ENCODE measurements around the gene ID2. TPM values are rescaled to one million over a fixed set of nuclear protein-coding genes. Genes with fewer than 3 reads are reported as not detected.

The ID2 gene
- total and polyA plus RNA-seq, 2 experiments from 2014 or later, result 612 to 910 TPM

- no peaks in the 10 kb centered on the region for H3K27me3 ChIP-seq
- H3K9me2 ChIP-seq (replicated peaks; ENCODE audit: insufficient read depth), result no peaks in the 10 kb centered on the region
- H3K9me3 ChIP-seq (ENCODE audit: low read depth), result no peaks in the 10 kb centered on the region
- H3K4me2 ChIP-seq, result peak overlapping the region; percentile 85
- H2AFZ ChIP-seq, result no peak overlapping the region
- TF ChIP-seq CTCF (IDR thresholded peaks at IDR 0.05; ENCODE audit: poor library complexity) (no peak), EZH2 (IDR thresholded peaks at IDR 0.05; ENCODE audit: borderline replicate concordance) (no peak), EZH2phosphoT487 (IDR thresholded peaks at IDR 0.05; ENCODE audit: low read depth, severe bottlenecking, unreplicated experiment) (no peak)
- H4K20me1 ChIP-seq (ENCODE audit: insufficient read depth, poor library complexity, severe bottlenecking), result peaks cover 20% of the 10 kb centered on the region
- H3K4me3 ChIP-seq, result peak overlapping the region; percentile 68
- H3K36me3 ChIP-seq (replicated peaks; ENCODE audit: insufficient read depth, low read depth), result no peaks in the 10 kb centered on the region
- peak overlapping the region; percentile 97 for H3K27ac ChIP-seq
- peaks cover 10% of the 10 kb centered on the region for H3K4me1 ChIP-seq (ENCODE audit: insufficient read depth)
- peaks cover 43% of the 10 kb centered on the region for H3K79me2 ChIP-seq
- DNase-seq (ENCODE audit: low spot score), result peak; percentile 49
- WGBS (ENCODE audit: low lambda C conversion rate, missing lambda C conversion rate), result 1% methylated on average over 30 of the region's 30 CpGs
These were observed 1.1 kb downstream of the ID2 start for GRCh38 chr2:8682719-8683667.

GRCh38 chr2:8684540-8684877, 2.7 kb downstream of the ID2 start:
- no peaks in the 10 kb centered on the region for H3K9me3 ChIP-seq (ENCODE audit: low read depth)
- no peak overlapping the region for H2AFZ ChIP-seq
- H3K4me3 ChIP-seq, result peak overlapping the region; percentile 68
- H4K20me1 ChIP-seq (ENCODE audit: insufficient read depth, poor library complexity, severe bottlenecking), result peaks cover 20% of the 10 kb centered on the region
- DNase-seq (ENCODE audit: low spot score), result no peak
- H3K4me2 ChIP-seq, result peak overlapping the region; percentile 85
- TF ChIP-seq EZH2phosphoT487 (IDR thresholded peaks at IDR 0.05; ENCODE audit: low read depth, severe bottlenecking, unreplicated experiment), result no peak
- TF ChIP-seq CTCF (IDR thresholded peaks at IDR 0.05; ENCODE audit: poor library complexity), result no peak
- TF ChIP-seq EZH2 (IDR thresholded peaks at IDR 0.05; ENCODE audit: borderline replicate concordance), result no peak
- H3K27ac ChIP-seq, result peak overlapping the region; percentile 97
- no peaks in the 10 kb centered on the region for H3K36me3 ChIP-seq (replicated peaks; ENCODE audit: insufficient read depth, low read depth)
- 2% methylated on average over 3 of the region's 3 CpGs for WGBS (ENCODE audit: low lambda C conversion rate, missing lambda C conversion rate)
- peaks cover 6% of the 10 kb centered on the region for H3K4me1 ChIP-seq (ENCODE audit: insufficient read depth)
- H3K27me3 ChIP-seq, result no peaks in the 10 kb centered on the region
- peaks cover 43% of the 10 kb centered on the region for H3K79me2 ChIP-seq
- H3K9me2 ChIP-seq (replicated peaks; ENCODE audit: insufficient read depth), result no peaks in the 10 kb centered on the region

- DNase-seq (ENCODE audit: low spot score), result peak; percentile 91
- Histone ChIP-seq H2AFZ (peak overlapping the region; percentile 18), H3K36me3 (replicated peaks; ENCODE audit: insufficient read depth, low read depth) (no peaks in the 10 kb centered on the region), H3K4me1 (ENCODE audit: insufficient read depth) (no peaks in the 10 kb centered on the region), H3K4me2 (peak overlapping the region; percentile 85), H3K9me3 (ENCODE audit: low read depth) (no peaks in the 10 kb centered on the region), H3K27ac (peak overlapping the region; percentile 97), H3K4me3 (peak overlapping the region; percentile 68), H3K27me3 (no peaks in the 10 kb centered on the region), H3K79me2 (peaks cover 43% of the 10 kb centered on the region), H4K20me1 (ENCODE audit: insufficient read depth, poor library complexity, severe bottlenecking) (peaks cover 20% of the 10 kb centered on the region), H3K9me2 (replicated peaks; ENCODE audit: insufficient read depth) (no peaks in the 10 kb centered on the region)
- WGBS (ENCODE audit: low lambda C conversion rate, missing lambda C conversion rate), result 0% methylated on average over 31 of the region's 87 CpGs
- TF ChIP-seq CTCF (IDR thresholded peaks at IDR 0.05; ENCODE audit: poor library complexity) (no peak), EZH2 (IDR thresholded peaks at IDR 0.05; ENCODE audit: borderline replicate concordance) (no peak), EZH2phosphoT487 (IDR thresholded peaks at IDR 0.05; ENCODE audit: low read depth, severe bottlenecking, unreplicated experiment) (no peak)
These were observed 3.2 kb downstream of the ID2 start for GRCh38 chr2:8684878-8685696.
